ENCODE measurements around the gene MRTFA.
"Not testable (repeated sequence)": the region's sequence is repeated elsewhere in the genome, so short reads cannot be mapped to it uniquely, and the experiment has no call there.

The MRTFA gene

DNA sequence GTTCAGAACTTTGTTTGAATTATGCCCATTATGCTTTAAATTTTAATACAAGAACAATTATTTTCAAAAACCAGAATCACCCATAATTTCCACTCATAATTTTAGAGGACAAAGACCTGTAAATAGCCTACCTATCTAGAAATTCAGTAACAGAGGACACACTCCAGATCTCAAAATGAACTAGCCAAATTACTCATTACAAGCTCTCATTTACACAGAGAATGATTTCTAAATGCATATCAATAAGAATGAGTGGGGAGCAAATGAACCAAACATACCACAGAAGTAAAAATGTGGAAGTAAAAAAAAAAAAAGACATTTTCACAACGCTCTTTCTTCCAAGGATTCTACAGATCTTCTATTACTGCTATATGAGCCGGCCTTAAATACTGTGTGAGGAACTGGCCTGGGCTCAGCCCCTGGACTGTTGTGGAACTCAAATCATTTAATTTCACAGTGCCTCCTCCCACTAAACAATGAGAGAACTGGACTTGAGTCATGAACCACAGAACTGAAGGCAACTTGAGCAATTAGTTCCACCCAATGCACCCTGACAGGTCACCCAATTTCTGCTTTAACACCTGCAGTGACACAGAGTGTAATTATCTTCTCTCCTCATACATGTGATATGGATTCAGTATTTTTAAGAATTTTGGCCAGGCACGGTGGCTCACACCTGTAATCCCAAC is 8.0 kb downstream of the MRTFA start:
- DNase-seq (ENCODE audit: low read depth, low spot score), result peak; percentile 89

DNA sequence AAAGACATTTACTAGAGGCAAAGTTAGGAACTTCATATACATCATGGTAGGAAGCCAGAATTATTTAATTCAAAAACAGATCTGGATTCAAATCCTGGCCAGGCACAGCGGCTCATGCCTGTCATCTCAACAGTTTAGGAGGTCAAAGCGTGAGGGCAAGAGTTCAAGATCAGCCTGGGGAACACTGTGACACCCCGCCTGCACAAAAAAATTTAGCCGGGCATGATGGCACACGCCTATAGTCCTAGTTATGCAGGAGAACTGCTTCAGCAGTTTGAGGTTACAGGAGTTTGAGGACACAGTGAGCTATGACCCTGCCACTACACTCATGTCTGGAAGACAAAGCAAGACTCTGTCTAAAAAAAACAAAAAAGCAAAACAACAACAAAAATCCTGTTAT is 8.9 kb downstream of the MRTFA start:
- no peak for DNase-seq (ENCODE audit: low read depth, low spot score)

DNA sequence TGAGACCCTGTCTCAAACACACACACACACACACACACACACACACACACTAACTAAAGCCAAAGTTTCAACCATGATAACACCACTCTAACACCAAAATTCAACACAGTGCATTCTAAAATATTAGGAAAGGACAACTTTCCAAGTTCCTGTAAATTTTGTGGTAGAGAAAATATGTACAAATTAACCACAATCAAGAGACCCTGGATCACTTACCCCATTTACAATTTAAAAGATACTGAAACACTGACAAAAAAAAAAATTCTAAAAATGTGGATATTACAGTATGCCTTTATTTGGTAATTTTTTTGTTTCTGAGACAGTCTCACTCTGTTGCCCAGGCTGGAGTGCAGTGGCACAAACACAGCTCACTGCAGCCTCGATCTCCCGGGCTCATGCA is 9.7 kb downstream of the MRTFA start:
- DNase-seq (ENCODE audit: low read depth, low spot score), result peak; percentile 69

DNA sequence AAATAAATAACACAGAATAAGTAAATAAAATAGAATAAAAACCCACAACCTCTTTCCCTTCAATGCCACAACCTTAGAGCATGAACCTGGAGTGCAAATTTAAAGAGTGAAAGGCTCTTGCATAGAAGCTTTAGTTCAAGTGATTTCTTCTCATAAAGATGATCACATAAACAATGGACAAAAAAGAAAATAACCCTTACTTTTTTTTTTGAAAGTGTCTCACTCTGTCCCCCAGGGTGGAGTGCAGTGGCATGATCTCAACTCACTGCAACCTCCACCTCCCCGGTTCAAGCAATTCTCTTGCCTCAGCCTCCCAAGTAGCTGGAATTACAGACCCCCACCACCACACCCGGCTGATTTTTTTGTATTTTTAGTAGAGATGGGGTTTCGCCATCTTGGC is 10.7 kb downstream of the MRTFA start:
- DNase-seq (ENCODE audit: low read depth, low spot score), result not testable (repeated sequence)

DNA sequence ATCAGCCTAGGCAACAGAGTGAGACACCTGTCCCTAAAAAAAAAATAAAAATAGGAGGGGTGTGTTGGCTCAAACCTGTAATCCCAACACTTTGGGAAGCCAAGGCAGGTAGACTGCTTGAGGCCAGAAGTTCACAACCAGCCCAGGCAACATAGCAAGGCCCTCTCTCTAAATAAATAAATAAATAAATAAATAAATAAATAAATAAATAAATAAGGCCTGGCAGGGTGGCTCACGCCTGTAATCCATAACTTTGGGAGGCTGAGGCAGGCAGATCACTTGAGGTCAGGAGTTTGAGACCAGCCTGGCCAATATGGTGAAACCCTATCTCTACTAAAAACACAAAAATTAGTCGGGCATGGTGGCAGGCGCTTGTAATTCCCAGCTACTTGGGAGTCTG is 11.2 kb downstream of the MRTFA start:
- DNase-seq (ENCODE audit: low read depth, low spot score), result not testable (repeated sequence)

DNA sequence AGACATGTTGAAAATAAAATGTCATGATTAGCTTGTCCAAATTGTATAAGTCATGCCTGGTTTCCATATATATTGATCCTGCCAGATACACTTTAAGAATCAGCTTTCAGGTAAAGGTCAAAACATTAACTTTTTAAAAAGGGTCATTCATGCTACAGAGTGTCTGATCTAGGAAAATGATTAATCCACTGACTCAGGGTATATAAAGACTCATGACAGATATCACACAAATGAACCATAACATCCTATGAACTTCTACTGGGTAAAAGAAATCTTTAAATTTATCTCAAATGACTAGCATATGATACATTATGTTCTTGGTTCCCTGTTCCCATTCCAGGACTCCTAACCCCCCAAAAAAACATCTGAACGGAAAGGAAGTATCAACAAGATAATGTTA is 11.7 kb downstream of the MRTFA start:
- no peak for DNase-seq (ENCODE audit: low read depth, low spot score)

DNA sequence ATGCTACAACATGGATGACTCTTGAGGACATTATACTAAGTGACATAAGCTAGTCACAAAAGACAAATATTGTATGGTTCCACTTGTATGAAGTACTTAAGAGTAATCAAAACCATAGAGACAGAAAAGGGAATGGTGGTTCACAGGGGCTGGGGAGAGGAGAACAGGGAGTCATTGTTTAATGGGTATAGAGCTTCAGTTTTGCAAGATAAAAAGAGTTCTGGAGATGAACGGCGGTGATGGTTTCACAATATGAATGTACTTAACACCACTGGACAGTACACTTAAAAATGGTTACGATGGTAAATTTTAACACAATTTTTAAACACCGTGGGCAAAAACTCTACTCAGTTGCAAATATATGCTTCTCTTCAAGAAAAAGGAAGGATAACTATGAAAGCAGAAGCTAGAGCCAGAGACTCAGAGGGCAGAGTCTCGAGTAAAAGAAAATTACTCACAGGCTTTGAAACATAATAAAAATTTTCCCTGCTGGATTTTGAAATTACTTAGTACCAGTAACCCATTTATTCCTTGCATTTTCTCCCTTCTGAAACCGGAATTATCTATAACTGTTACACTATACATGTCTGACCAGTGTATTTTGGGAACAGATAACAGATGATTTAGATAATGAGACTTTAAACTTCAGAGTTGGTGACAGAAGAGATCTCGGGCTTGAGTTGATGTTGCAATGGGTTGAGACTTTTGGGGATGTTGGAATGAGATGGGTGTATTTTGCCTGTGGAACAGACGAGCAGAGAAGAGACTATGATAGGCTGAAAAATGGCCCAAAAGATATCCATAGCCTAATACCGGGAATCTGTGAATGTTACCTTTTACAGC is 15.0 kb downstream of the MRTFA start:
- no peak for DNase-seq (ENCODE audit: low read depth, low spot score)

DNA sequence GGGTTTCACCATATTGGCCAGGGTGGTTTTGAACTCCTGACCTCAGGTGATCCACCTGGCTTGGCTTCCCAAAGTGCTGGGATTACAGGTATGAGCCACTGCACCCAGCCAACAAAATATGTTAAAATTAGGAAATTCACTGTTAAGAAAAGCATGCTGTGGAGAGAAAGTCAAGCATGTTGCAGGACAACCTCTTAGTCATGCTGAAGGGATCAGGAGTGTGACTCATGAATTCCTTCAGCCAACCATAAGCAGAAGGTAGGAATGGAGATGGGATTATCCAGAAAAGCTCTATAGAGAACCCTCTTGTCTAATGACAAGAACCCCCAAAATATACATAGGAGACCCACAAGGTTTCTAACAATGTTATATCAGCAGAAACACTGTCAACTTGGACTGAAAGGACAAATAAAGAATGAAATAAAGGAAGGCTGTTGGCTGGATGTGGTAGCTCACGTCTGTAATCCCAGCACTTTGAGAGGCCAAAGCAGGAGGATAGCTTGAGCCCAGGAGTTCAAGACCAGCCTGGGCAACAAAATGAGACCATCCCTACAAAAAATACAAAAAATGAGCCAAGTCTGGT is 16.0 kb downstream of the MRTFA start:
- no peak for DNase-seq (ENCODE audit: low read depth, low spot score)

DNA sequence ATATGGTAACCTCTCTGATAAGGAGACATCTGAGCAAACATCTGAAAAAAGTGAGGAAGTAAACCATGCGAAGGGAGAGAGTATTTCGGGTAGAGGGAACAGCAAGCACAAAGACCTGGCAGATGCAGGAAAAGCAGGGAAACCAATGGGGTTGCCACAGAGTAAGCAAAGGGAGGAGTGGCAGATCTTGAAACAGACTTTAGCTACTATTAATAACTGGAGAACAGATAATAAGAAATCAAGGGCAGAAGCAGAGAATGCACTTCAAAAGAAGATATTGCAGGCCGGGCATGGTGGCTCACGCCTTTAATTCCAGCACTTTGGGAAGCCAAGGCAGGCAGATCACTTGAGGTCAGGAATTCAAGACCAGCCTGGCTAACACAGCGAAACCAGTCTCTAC is 18.1 kb downstream of the MRTFA start:
- DNase-seq (ENCODE audit: low read depth, low spot score), result no peak

DNA sequence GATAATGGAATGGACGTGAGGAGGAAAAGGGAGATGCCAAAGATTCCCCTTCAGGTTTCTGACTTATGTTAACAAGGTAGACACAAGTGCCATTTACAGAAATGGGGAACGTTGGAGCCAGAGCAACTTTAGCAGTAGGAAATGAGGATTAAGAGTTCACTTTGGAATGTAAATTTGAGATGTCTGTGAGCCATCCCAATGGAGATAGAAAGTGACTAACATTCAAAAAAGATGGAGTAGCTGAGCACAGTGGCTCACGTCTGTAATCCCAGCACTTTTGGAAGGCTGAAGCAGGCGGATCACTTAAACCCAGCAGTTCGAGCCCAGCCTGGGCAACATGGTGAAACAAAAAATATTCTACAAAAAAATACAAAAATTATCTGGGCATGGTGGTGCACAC is 19.9 kb downstream of the MRTFA start:
- DNase-seq (ENCODE audit: low read depth, low spot score), result no peak

DNA sequence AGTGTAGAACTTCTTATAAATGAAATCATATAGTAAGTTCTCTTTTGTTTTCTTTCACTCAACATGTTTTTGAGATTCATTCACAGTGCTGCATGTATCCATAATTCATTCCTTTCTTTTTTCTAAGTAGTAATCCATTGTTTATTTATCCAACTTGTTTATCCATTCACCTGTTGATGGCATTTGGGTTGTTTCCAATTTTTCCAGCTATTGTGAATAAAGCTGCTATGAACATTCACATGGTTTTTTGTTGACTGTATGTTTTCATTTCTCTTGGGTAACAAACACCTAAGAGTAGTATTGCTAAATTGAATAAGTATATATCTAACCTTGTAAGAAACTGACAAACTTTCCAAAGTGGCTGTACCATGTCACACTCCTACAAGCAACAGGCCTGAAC is 23.5 kb downstream of the MRTFA start:
- DNase-seq (ENCODE audit: low read depth, low spot score), result no peak

DNA sequence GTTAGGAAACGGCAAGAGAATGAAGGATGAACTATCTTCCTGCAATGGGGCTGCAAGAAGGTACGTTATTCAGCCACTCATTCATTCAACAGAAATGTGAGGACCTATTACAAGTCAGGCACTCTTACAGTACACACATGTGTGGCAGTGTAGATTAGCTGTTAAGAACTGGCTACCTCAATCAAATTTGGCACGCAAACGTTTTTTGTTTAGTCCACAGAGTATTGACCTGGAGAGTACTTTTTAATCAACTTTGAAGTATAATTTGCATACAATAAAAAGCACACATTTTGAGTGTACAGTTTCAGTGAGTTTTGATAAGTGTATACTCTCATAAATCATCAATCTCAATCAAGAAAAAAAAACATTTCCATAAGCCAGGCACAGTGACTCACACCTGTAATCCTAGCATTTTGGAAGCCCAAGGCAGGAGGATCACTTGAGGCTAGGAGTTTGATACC is 24.2 kb downstream of the MRTFA start:
- DNase-seq (ENCODE audit: low read depth, low spot score), result no peak

DNA sequence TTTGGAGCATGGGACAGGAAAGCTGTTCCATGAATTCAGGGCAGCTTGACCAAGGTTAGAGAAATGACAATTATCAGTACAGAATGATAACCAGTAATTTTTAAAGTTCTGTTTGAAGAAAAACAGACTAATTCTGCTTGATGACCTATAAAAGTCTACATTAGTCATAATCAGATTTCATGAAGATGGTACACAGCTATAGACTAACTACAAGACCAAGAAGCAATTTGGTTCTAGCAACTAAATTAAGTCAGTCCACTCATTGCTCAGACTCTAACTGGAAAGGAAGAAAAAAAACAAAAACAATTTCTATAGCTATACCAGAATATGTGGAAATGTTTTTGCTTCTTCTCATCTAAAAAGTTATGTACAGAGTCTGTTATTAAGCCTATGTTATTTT is 24.9 kb downstream of the MRTFA start:
- no peak for DNase-seq (ENCODE audit: low read depth, low spot score)

DNA sequence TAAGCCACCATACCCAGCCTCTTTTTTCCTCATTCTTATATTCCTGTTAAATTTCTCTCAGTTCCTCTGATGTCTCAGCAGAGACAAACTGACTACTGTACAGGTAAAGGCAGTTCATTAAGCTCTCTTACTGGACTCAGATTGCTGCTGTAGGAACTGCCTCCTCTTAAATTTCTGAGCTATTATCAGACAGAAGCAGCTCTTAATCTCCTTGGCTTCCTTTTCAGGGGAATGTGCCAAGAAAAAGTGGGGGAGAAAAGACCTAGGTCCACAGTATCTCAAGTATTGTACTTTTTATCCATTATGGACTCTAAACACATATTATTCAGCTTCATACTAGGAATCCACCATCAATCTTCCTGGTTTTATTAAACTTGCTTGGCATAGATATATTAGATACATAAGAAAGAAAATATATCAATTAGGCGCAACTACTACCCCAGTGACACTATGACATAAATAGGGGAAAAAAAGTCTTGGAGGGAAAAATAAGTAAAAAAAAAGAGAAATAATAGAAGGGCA is 26.1 kb downstream of the MRTFA start:
- no peak for DNase-seq (ENCODE audit: low read depth, low spot score)

DNA sequence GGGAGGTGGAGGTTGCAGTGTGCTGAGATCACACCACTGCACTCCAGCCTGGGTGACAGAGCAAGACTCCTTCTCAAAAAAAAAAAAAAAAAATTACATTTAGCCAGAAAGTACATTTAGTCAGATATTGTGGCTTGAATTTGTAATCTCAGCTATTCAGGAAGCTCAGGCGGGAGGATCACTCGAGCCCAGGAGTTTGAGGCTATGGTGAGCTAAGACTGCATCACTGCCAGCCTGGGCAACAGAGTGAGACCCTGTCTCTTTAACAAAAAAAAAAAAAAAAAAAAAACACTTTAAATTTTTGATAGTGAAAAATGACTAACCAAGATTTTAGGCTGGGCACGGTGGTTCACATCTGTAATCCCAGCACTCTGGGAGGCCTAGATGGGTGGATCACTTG is 27.3 kb downstream of the MRTFA start:
- no peak for DNase-seq (ENCODE audit: low read depth, low spot score)

DNA sequence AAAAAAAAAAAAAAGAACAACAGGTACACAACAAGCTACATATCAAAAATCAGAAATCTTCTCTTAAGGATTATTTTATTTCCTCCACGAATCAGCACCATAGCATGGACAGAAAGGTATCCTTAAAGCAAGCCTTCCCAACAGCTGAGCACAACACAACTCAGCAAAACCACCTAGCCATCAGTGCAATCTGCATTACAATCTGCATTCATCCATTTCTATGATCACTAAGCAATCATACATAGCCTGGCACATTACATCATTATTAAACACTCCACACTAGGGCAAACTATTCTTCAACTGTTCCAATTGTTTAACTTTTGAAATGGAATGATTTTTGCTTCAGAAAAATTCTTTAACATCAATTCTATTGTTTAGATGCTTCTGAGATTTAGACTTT is 29.0 kb downstream of the MRTFA start:
- DNase-seq (ENCODE audit: low read depth, low spot score), result no peak

DNA sequence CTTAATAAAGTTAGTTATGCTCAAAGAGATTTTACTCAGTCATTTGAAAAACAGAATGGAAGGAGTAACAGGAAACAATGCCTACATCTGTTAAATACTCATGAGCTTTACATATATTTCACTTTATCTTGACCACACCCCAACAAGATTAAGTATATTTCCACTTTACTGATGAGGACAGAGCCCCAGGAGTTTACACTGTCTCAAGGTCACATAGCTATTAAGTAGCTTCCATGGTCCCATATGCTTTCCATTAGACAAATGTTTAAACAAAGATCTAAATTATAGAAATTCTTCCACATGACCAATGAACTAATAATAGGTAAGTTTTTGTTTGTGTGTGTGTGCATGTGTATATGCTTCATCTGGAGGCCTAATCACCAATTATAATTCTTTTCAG is 30.2 kb downstream of the MRTFA start:
- DNase-seq (ENCODE audit: low read depth, low spot score), result no peak

DNA sequence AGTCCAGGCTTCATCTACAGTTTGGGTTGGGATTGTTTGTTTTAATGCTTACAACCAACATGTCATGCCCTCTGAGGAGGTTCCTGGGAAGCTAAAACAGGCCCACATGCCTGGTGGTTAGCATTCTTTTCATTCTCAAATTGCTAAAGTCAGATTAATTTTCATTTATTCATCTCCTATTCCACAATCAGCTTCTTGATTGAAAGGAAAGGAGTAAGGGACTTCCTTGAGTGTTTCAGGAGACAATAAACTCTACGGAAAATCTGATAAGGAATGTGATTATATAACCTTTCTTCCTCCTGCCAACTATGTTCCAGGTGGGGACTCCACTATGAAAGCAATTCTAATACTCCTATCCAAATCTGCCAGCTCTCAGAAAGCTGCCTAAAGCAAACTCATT is 30.8 kb downstream of the MRTFA start:
- DNase-seq (ENCODE audit: low read depth, low spot score), result peak; percentile 72

DNA sequence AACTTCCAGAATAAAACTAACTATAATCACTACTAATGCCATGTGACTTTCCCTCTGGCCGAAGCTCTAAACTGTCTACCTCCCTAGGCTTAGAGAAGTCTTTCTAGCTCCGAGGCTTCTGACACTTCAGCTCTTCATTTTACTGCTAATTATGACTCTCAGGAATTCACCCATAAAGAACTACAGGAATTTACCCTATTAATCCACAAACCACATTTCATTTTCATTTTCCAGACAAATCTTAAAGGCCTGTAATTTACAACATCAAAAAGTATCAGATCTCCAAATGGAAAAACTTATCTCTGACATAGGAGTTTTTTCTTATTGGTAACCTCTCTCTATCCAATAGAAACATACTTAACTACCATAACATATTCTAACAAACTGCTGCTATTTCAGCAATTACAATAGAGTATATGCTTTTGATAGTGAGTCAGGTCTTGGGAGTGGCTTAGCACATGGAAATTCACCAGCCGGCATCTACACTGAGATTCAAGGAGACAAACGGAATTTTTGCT is 33.4 kb downstream of the MRTFA start:
- DNase-seq (ENCODE audit: low read depth, low spot score), result peak; percentile 78

DNA sequence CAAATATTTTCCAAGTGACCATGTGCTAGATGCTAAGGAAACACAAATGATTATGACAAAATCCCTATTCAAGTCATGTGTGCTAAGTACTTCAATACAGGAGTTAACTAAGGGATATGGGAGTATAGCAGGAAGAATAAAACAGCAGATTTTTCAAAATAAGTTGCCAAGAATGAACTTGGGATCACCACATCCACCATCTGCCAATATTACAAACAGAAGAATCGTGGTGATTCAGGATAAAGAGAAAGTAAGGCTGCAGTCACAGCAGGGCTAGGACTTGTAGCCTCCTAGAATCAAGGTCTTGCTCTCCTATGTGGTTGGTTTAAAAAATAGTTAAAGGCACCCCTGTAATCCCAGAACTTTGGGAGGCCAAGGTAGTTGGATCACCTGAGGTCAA is 34.3 kb downstream of the MRTFA start:
- DNase-seq (ENCODE audit: low read depth, low spot score), result no peak

DNA sequence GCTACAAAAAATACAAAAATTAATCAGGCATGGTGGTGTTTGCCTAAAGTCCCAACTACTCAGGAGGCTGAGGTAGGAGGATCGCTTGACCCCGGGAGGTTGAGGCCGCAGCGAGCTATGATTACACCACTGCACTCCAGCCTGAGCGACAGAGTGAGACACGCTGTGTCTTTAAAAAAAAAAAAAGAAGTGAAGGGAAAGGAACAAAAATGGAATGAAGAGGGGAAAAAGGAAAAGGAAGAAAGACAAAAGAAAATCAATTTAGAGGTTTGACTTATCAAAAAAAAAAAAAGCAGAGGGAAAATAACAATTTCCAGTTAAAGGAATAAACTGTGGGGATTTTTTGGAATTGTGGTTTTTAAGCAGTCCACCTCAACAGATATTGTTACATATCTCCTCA is 36.8 kb downstream of the MRTFA start:
- DNase-seq (ENCODE audit: low read depth, low spot score), result no peak

DNA sequence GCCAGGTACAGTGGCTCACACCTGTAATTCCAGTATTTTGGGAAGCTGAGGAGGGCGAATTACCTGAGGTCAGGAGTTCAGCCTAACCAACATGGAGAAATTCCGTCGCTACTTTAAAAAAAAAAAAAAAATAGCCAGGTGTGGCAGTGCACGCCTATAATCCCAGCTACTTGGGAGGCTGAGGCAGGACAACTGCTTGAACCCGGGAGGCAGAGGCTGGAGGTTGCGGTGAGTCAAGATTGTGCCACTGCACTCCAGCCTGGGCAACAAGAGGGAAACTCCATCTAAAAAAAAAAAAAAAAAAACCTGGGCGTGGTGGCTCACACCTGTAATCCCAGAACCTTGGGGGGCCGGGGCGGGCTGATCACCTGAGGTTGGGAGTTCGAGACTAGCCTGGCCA is 37.8 kb downstream of the MRTFA start:
- DNase-seq (ENCODE audit: low read depth, low spot score), result not testable (repeated sequence)

Measured in astrocyte of the hippocampus (primary cell).